Right lobe of liver (tissue), 6 donors: ENCODE data around the gene DRAXIN. TPM values are rescaled to one million over a fixed set of nuclear protein-coding genes. Genes with fewer than 3 reads are reported as not detected.

Experiments
- ATAC-seq, 4 donors: fragments of 200-7000 bp; cut with Tn5 transposase; one replicate each; pipeline ENCODE4 v1.9.1; 2020; ENCODE audit warnings: mild to moderate bottlenecking in 4 of 4, moderate library complexity in 4 of 4
- DNase-seq, 3 donors: peaks; one replicate each; pipeline ENCODE4 v3.0.0-alpha.2; 2020
- H3K27ac ChIP-seq, 3 donors: fragments of 200-600 bp; one replicate each; pipeline ENCODE4 v1.8.0; 2022
- H3K27me3 ChIP-seq, 2 donors: fragments of 200-600 bp; one replicate each; pipeline ENCODE4 v1.8.0; 2022
- H3K36me3 ChIP-seq, 4 donors: fragments of 200-600 bp; sonication (generic) in 1 of 4; one replicate each; pipeline versions ENCODE4 v1.5.1 to v1.8.0; 2017 to 2022; ENCODE audit warnings: control low read depth in 1 of 4
- H3K4me1 ChIP-seq, 4 donors: fragments of 200-600 bp; sonication (generic) in 1 of 4; one replicate each; pipeline versions ENCODE4 v1.5.1 to v1.8.0; 2017 to 2022; ENCODE audit warnings: control low read depth in 1 of 4
- H3K4me3 ChIP-seq, 3 donors: fragments of 200-600 bp; one replicate each; pipeline ENCODE4 v1.8.0; 2022
- H3K9me3 ChIP-seq, 4 donors: fragments of 200-600 bp; sonication (generic) in 1 of 4; one replicate each; pipeline versions ENCODE4 v1.5.1 to v1.8.0; 2017 to 2022; ENCODE audit warnings: control low read depth in 1 of 4
- POLR2A ChIP-seq: fragments of 450-650 bp; IDR thresholded peaks from one replicate; pipeline ENCODE4 v1.6.1; 2017; ENCODE audit warnings: antibody characterized with exemption, mild to moderate bottlenecking
- WGBS: methylation state at CpG from one replicate; pipeline ENCODE4 v1.1.6; 2018; ENCODE audit warnings: low coverage, low lambda C conversion rate; ENCODE audit not compliant: insufficient coverage; ENCODE audit errors: missing lambda C conversion rate; 5-methylcytosine and 5-hydroxymethylcytosine counted together
- intact Hi-C, 2 donors: fragments of 100-400 bp; cut with DNase I; formaldehyde crosslinking; loops; one replicate each; pipeline versions ENCODE4 v1.11.2 to v1.14.1; 2022
- total RNA-seq, 6 experiments: library from RNA; depleted of rRNA in 2 of 6; stranded (reverse); fragments of >200 nt in 2 of 6; fragmentation: NEBNext Ultra II Directional in 3 of 6; extraction: Animal tissue kit (Norgen Biotek cat#: 25700) in 3 of 6; gene quantifications; one replicate each; pipeline versions ENCODE4 v1.1.0 to v1.2.4, GENCODE V29; 2016 to 2023
- TF ChIP-seq, protein P1 (sequence below), 4 donors: fragments of 200-600 bp in 3 of 4; fragments of 450-650 bp in 1 of 4; IDR thresholded peaks; one replicate each; pipeline versions ENCODE4 v1.5.1 to v1.8.0; 2016 to 2022; ENCODE audit warnings: antibody characterized with exemption in 4 of 4, mild to moderate bottlenecking in 2 of 4
- donor health status: DM: no; HTN: yes; CAD: no.
- donor health status: DM: no; HTN: no; CAD: no.
- donor health status: DM: no; HTN: no; CAD: no.
- donor health status: DM: no; HTN: yes; CAD: no.
- donor health status: DM: no; HTN: yes; CAD: no.

DRAXIN gene
- total RNA-seq, 6 experiments from 2014 or later, result not detected

DNA sequence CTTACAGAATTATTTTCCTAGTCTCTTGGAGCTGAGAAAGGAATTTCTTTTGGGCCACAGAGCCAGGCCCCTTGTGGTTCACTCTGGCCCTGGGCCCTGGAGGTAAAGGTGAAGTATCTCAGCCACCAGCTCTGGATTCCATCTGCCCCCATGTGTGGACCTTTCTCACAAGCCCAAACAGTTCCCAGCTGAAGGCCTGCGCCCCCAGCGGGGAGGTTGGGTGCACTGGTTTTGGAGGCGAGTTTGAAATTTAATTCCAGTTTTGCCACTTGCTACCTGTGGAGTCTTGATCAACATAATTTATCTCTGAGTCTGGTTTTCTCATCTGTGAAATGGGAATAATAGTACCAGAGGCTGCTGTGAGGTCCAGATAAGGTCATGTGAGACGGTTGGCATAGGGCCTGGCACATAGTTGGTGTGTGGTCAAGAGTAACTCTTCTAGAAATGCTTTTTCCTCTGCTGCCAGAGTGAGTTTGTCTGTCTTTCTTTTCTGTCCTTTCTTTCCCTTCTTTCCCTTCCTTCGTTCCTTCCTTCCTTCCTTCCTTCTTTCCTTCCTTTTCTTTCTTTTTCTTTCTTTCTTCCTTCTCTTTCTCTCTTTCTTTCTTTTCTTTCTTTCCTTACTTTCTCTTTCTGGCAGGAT, 50.5 kb downstream of the DRAXIN start:
- WGBS, result 83% methylated on average over 4 of the region's 5 CpGs
- no peak for TF ChIP-seq POLR2A
- TF ChIP-seq, protein P1, sequence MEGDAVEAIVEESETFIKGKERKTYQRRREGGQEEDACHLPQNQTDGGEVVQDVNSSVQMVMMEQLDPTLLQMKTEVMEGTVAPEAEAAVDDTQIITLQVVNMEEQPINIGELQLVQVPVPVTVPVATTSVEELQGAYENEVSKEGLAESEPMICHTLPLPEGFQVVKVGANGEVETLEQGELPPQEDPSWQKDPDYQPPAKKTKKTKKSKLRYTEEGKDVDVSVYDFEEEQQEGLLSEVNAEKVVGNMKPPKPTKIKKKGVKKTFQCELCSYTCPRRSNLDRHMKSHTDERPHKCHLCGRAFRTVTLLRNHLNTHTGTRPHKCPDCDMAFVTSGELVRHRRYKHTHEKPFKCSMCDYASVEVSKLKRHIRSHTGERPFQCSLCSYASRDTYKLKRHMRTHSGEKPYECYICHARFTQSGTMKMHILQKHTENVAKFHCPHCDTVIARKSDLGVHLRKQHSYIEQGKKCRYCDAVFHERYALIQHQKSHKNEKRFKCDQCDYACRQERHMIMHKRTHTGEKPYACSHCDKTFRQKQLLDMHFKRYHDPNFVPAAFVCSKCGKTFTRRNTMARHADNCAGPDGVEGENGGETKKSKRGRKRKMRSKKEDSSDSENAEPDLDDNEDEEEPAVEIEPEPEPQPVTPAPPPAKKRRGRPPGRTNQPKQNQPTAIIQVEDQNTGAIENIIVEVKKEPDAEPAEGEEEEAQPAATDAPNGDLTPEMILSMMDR (IDR thresholded peaks at IDR 0.05), result no peak
- Histone ChIP-seq H3K4me1 (no peaks in the 10 kb centered on the region), H3K27ac (no peak overlapping the region), H3K4me3 (no peak overlapping the region), H3K36me3 (no peaks in the 10 kb centered on the region), H3K9me3 (no peaks in the 10 kb centered on the region), H3K27me3 (no peaks in the 10 kb centered on the region)
- ATAC-seq (no peak), DNase-seq (no peak)
- intact Hi-C loops, result no loop called here

DNA sequence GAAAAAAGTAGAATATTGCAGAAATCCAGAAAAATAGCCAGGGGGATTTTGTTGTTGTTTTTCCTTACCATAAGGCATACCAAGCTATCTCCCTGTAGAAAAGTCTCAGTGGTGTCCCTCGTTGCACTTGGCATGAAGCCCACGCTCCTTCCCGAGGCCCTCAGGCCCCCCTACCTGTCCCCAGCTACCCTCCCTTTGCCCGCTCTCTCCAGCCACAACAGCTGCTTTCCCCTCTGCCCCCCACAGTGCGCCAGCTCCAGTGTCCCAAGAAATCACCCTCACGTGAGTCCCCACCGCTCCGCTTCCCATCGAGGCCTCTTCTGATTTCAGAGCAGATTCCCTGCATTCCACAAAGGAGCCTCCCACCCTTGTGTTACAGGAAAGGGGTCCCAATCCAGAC, 52.8 kb downstream of the DRAXIN start:
- intact Hi-C loops, result no loop called here
- no peak for DNase-seq
- no peaks in the 10 kb centered on the region for H3K4me1 ChIP-seq
- WGBS, result 84% methylated on average over 6 of the region's 9 CpGs
- no peak overlapping the region for H3K27ac ChIP-seq
- no peaks in the 10 kb centered on the region for H3K36me3 ChIP-seq
- TF ChIP-seq POLR2A, result no peak
- TF ChIP-seq, protein P1 (IDR thresholded peaks at IDR 0.05), result no peak
- no peaks in the 10 kb centered on the region for H3K27me3 ChIP-seq
- H3K9me3 ChIP-seq, result no peaks in the 10 kb centered on the region
- no peak overlapping the region for H3K4me3 ChIP-seq
- no peak for ATAC-seq

DNA sequence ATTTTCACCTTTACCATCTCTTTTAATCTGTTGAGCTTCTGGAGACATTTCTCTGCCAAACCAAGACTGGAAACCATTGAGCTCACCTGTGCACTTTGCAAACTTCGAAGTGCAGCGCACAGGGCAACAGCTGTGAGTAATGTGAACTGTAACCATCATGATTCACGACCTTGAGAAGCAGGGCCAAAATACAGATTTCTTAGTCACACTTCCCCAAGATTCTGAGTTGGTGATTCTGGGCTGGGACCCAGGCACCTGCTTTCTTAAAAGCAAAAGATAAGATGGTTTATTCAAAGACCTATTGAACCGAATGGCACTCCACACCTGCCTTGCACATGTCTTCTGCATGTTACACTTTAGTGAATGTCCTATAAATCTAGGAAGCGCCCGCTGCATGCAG, 54.6 kb downstream of the DRAXIN start:
- ATAC-seq (no peak), DNase-seq (no peak)
- TF ChIP-seq, protein P1 (IDR thresholded peaks at IDR 0.05), result no peak
- TF ChIP-seq POLR2A, result no peak
- Histone ChIP-seq H3K27me3 (no peaks in the 10 kb centered on the region), H3K9me3 (no peaks in the 10 kb centered on the region), H3K36me3 (peaks cover 0 to 7% (median 2%) of the 10 kb centered on the region in 4 donors), H3K27ac (no peak overlapping the region), H3K4me1 (no peaks in the 10 kb centered on the region), H3K4me3 (no peak overlapping the region)
- intact Hi-C loops, result no loop called here
- WGBS, result 78% methylated on average over 5 of the region's 6 CpGs

DNA sequence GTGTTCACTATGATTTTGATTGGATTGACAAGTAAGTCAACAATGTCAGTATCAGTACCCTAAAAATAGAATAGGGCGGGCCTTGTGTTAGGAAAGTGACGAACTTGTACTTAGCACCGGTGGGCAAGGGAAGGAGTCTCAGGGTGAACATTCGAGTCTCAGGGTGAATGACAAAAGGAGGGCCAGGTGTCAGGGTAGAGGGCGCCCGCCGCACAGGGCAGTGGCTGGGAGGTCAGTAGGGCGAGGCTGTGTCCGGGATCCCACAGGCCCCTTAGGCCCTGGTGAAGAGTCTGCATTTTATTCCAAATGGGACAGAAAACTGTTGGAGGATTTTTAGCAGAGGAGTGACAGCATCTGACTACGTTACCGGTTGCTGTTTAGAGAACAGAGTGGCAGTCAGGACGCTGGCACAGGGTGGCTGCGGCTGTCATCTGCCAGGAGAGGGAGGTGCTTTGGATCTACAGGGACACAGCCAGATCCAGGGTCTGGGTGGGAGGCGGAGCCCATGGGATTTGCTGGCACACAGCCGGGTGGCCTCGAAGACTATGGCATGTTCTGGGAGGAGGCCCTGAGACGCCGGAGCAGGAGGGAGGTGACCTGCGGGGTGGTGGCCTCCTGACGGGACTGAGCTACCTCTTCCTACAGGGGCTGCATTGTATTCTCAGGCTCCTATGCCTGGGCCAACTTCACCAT, 55.4 kb downstream of the DRAXIN start:
- intact Hi-C loops, result no loop called here
- ATAC-seq (no peak), DNase-seq (no peak)
- no peaks in the 10 kb centered on the region for H3K4me1 ChIP-seq
- WGBS, result 93% methylated on average over 7 of the region's 20 CpGs
- H3K27me3 ChIP-seq, result no peaks in the 10 kb centered on the region
- TF ChIP-seq POLR2A, result no peak
- TF ChIP-seq, protein P1 (IDR thresholded peaks at IDR 0.05), result no peak
- no peaks in the 10 kb centered on the region for H3K9me3 ChIP-seq
- no peak overlapping the region for H3K4me3 ChIP-seq
- peaks cover 0 to 7% (median 2%) of the 10 kb centered on the region in 4 donors for H3K36me3 ChIP-seq
- H3K27ac ChIP-seq, result no peak overlapping the region
